ENCODE data around the gene USP19.

The USP19 gene

DNA sequence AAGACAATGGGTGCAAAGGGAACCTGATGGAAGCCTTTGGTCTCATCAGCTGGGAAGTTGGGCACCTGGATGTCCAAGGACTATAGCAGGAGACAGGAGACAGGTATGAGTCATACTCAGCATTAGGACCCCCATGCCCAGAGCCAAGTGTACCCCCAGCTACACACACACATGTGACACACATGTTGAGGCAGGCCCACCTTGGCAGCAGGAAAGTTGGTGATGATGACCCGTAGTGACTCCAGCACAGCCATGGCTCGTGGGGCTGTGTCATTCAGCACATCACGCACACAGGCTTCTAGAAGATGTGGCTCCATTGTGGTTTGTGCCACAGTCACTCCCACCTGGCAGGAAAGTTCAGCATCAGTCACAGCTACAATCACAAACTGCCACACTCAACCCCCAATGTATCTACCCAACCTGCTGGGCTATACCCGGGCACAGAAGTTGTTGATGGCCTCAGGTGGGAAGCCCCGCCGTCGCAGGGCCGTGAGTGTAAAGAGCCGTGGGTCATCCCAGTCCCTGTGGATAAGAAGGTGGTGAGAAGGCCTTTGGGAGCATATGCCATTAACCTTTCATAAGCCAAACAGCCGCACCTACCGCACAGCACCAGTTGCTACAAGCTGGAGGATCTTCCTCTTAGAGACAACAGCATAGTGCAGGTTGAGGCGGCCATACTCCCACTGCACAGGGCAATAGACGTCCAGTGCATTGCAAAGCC lies 21.6 kb downstream of the USP19 start:
- DNase-seq = no peak

DNA sequence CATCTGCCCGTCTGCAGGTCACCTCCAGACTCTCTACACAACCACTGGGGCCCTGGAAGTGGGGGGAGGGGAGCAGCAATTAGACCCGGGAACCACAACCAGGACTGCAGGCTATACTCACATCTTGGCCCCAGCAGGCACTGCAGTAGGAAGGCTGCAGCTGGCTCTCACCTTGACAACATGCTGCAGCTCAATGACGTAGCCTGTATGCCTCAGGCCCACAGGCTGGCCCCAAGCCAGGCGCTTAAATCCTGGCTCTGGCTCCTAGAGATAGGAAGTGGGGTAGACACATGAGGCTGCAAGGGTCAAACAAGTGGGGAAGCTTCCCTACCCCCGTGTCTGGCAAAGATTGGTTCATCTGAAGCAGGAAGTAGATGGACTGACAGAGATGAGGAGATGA lies 22.2 kb downstream of the USP19 start:
- DNase-seq = no peak

DNA sequence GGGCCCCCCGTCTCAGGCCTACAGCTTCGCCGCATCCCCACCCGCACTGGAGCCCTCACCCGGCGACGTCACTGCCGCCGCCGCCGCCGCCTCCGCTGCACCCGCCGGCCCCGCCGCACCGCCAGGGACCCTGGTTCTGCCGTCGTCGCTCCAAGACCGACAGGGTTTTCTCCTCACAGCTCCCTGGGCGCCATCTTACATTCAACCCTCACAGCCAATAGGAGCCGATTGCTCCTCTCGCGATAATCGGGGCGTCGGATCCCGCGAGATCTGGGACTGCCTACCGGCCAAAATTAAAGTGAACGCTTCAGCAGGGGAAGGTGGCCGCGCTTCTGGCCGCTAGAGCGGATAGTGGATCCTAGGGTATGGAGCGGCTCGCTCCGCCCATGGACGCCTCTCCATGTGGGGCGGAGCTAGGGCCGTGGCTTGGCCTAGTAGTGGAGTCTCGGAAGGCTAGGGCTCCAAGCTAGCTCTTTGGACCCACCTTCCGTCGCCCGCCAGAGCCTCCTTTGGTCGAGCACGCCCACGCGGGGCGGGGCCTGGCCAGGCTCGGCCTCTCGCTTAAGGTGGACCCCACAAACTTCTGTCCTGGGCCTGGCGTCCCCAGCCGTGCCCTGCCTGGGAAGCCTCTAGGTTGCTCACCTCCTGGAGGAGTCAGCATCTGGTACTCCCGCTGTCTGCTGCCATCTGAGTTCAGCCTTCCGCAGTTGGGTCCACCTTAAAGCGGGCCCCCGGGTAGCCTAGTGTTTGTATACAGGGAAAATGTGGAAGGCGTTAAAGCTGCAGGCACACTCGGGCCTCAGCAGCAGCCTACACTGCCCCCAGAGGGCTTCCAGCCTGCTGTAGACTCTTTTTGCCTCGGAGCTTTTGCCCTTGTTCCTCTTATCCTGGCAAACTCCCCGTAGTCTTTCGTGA lies 26.5 kb downstream of the USP19 start, which contains the start of gene QRICH1:
Gene QRICH1 (minus strand): TSS at position 219 of the 915 bp plus-strand sequence. CDS start 17,054 bp downstream, outside the sequence.
- peak; percentile 97 for DNase-seq

DNA sequence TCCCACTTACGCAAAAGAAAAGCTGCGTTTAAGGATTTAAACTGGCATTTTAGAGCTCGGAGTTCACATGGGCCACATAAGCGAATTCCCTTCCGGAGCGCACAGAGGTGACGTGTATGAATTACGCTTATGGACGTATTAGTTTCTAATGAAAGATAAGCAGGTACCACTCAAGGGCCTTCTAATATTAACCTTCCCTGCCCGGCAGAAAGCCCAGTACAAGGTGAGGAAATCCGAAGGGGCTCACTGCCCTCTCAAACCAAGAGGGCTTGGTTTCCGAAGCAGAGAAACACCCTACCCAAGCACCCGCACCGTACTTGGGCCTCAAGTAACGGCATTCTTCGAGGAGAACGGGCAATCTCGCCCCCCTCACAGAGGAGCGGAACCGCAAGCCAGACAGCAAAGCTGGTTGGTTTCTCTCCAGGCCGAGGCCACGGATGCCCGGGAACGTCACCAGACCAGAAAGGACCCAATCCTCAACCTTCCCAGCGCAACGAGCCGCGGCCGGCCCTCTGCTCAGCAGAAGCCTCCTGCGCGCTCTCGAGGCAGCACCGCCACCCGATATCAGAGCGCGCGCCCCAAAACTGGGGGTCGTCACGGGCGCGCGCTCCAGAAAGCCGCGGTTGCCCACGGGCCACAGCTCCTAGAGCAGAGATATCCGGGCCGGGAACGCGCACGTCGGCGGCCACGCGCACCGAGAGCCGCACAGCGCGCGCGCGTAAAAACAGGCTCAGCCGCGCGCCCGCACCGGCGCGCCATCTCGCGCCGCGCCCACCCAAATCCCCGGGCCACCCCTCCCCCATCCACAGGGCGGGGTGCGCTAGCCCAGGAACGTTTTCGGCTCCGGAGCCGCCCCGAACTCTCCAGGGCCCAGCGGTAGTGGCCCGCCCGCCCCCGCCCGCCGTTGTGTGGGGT lies 27.4 kb downstream of the USP19 start:
- peak; percentile 68 for DNase-seq

DNA sequence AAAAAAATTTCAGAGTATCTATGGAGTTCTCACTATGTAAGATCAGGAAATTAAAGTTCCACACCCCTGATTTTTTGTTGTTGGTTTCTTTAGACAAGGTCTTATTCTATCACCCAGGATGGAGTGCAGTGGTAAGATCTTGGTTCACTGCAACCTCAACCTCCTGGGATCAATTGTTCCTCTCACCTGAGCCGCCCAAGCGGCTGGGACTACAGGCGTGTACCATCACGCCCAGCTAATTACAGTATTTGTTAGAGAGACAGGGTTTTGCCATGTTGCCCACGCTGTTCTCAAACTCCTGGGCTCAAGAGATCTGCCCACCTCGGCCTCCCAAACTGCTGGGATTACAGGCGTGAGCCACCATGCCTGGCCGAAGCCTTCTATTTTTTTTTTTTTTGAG lies 39.2 kb downstream of the USP19 start:
- DNase-seq = no peak

DNA sequence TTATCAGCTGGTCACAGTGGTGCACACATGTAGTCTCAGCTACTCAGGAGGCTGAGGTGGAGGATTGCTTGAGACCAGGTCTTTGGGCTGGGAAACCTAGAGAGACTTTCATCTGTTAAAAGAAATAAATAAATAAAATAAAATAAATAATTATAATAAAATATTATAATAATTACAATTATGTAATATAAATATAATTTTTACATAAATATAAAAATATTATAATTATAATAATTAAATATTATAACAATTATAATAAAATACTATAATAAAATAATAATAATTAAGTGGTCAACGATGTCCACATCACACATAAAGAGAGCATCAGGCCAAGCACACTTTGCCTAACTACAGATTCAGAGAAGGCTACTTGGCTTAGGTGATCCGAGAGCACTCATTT lies 41.4 kb downstream of the USP19 start:
- no peak for DNase-seq

DNA sequence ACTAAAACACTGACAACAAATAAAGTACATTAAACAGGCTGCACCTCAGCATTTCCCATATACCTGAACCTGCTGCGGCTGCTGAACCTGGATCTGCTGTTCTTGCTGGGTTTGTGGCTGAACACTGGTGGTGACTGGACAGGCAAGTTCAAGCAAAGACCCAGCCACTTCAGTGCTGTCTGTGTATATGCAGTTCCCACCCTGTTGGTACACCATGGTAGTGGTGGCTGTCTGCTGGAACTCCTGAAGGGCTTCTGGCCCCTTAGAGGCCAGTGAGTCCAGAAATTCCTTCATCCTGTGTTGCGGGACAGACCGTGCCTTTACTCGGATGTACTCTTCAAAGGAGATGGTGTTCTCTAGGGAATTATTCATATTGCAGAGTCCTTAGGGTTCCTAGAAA lies 44.0 kb downstream of the USP19 start:
- DNase-seq = no peak

DNA sequence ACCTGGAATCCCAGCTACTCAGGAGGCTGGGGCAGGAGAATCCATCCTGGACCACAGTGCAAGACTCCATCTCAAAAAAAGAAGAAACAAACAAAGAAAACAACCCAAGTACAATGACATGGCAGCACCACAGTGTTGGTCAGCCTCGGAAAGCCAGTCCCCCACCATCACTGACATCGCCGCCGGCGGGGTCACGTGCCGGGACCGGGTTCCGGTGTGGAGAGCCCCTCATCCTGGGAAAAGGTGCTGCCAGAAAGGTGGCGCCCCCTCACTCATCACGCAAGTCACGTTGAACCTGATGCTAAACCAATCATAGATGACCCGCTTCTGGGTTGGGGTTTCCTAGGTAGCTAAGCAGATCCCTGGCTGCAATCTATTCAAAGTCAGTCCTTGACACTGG lies 44.5 kb downstream of the USP19 start:
- DNase-seq = no peak
